ENCODE data around the gene UBE3B. TPM values are rescaled to one million over a fixed set of nuclear protein-coding genes. Genes with fewer than 3 reads are reported as not detected.

Gene UBE3B
- polyA plus RNA-seq, 3 donors: 29.7 to 40.1 (median 38.5) TPM

DNA sequence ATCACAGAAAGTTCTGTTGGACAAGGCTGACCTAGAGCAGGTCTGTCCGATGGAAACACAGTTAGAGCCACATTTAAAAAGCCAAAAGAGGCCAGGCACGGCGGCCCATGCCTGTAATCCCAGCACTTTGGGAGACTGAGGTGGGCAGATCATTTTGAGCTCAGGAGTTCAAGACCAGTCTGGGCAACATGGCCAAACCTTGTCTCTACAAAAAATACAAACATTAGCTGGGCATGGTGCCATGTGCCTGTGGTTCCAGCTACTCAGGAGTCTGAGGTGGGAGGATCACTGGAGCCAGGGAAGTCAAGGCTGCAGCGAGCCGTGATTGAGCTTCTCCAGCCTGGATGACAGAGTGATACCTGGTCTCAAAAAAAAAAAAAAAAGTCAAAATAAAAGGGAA, 14.9 kb downstream of the UBE3B start:
- DNase-seq: no peak

DNA sequence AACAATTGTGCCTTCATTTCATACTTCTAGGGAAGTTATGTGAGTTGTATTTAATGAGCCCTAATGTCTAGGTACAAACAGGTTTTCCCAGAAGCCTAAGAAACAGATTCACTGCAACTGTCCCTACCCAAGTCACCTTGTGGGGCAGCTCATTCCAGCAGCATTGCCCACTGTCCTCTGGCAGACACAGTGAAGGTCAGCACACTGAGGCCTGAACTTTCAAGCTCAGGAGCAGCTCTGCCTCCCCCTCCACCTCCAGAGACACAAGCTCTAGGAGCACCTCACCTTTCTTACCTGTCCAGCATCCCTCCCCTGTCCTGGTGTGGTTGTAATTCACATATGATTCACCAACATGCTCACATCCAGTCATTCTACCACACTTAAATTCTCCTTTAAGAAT, 15.7 kb downstream of the UBE3B start:
- no peak for DNase-seq

DNA sequence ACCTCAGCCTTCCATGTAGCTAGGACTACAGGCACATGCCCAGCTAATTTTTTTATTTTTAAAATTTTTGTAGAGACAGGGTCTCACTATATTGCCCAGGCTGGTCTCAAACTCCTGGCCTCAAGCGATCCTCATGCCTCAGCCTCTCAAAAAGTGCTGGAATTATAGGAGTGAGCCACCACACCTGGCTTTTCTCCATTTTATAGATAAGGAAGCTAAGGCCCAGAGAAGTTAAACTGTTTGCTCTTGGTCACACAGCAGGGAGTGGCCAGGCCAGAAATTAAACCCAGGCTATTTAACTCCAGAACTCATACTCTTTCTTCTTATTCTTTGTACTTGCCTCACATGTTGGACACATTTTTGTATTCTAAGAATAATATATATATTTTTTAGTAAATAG, 16.5 kb downstream of the UBE3B start:
- no peak for DNase-seq

DNA sequence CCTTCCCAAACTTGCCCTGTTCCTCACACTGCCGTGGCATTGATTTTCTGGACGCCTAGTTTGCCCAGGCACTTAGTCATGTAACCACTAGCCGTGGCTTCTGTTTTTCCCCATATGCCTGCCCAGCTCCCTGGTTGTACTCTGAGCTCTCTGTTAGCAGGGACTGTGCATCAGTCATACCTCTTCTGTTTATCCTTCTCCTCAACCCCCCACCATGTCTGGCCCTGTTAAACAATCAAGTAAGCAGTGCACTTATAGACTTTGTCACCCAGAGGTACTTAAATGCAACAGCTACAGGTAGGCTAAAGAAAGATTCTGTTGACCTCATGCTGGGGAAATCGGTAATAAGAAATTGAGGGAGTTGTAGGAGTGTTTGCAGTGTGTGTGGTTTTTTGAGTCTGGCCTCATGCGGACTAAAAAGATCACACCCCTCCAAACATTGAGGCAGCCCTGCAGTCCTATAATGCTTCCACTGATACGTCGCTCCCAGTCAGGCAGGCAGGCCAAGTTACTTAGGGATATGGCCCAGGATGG, 17.0 kb downstream of the UBE3B start:
- DNase-seq: no peak

DNA sequence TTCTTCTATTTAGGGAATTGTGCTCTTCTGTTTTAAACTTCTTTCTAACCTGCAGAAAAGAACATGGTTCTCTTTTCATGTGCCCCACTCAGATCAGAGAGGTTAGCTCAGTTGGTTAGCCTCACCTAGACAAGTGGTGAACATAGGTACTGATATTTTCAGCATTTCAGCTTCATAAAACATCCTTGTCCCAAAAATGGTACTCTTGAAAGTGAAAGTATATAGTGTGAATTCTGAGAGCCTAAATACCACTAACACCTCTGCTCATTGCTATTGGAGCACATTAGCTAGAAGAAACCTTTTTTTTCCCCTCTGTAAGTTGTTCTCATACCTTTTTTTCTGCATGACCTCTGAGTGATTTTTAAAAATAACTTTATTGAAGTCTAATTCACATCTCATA, 17.6 kb downstream of the UBE3B start:
- no peak for DNase-seq

DNA sequence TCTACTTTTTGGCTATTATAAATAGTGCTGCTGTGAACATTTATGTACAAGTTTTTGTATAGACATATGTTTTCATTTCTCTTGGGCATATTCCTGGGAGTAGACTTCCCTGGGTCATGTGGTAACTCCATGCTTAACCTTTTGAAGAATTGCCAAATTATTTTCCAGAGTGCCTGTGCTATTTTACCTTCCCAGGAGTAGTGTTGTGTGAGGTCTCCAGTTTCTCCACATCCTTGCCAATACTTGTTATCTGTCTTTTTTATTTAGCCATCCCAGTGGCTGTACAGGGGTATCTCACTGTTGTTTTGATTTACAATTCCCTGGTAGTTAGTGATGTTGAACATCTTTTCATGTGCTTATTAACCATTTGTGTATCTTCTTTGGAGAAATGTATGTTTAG, 18.9 kb downstream of the UBE3B start:
- no peak for DNase-seq

DNA sequence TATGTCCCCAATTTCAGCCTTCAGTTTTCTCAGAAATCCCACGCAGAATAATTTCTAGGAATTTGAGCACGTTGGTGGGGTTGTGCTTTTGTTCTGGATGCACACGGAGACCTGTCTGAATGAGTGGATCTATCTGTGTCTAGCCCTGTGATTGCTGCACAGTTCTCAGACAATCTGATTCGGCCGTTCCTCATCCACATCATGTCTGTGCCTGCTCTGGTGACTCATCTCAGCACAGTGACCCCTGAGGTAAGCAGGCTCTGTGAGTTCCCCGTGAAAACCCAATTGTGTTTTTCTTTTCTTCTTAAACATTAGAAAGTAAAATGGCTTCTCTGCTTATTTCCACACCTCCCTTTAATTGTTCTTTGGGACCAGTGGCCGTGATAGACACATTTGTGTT, 20.2 kb downstream of the UBE3B start:
- no peak for DNase-seq

DNA sequence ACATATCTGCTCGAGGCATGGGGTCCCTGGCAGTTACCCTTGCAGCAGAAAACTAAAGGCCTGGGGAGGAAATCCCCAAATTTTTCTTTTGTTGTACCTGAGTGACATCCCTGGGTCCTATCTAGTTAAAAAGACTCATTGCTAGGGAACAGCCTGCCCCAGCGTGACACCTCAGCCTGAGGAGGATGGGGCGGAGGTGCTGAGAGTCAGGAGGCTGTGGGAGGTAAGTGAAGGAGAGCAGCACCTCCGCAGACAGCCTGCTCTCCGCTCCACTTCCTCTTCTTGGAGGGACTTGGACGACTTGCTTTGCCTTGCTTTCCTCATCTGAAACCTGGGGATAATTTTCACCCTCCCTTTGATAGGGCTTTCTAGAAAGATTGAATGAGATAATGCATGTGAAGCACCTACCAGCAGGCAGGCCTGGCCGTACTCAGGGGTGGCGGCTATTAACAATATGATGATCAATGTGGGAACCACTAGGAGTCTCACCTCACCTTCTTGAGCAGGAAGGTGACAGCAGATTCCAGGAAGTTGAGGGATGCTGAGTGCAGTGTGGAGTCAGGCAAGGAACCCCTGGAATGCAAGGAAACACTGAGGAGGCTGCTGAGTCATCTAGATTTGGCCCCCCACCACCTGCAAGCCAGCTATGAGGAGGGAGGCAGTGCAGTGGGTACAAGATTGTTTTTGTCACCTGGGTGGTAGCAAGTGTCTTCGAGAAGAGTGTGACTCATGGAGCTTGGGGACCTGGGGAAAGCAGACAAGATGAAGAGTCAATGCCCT, 23.2 kb downstream of the UBE3B start:
- DNase-seq: no peak

DNA sequence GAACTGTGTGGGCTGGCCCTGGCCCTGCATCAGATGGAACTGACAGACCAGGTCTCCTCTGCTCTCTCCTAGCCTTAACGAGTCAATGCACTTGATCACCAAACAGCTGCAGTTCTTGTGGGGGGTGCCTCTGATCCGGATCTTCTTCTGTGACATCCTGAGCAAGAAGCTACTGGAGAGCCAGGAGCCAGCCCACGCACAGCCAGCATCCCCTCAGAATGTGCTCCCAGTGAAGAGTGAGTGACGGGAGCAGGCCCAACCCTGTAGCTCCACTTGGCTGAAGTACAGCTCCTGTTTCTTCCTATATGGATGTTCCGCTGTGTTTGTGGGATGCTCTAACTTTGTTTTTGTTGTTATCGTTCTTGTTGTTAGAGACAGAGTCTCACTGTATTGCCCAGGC, 23.9 kb downstream of the UBE3B start:
- no peak for DNase-seq

DNA sequence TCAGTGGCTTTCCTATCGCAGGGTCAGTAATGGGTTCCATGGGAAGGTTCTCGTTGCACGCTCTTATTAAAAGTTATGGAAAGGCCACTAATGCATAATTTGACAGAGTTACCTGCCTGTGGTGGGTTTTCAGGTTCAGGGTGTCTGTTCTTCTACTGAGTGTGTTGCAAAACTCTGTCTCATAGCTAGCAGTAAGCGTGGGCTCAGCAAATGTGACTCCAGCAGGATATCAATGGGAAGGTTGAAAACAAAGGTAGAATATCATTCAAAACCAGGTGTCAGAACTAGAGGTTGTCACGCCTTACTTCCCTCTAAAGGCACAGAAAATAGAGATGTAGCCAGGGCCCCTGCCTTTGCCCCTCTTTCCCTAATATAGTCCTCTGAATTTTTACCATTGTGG, 24.9 kb downstream of the UBE3B start:
- no peak for DNase-seq

DNA sequence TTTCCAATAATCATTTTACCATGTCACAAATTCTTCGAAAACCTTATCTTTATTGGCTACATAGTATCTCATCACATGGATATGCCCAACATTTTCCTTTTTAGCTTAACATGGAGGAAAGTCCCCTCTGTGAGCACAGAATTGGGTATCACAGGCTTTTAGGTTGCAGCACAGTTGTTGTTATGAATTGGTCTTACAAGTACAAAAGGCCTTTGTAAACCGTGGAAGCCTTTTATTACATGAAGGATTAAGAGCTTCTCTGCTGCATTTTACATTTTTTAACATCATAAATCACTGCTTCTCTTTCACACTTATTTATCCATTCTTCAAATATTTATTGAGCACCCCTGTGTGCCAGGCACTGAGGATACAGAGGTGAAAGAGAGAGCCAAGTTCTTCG, 26.2 kb downstream of the UBE3B start:
- DNase-seq: no peak

DNA sequence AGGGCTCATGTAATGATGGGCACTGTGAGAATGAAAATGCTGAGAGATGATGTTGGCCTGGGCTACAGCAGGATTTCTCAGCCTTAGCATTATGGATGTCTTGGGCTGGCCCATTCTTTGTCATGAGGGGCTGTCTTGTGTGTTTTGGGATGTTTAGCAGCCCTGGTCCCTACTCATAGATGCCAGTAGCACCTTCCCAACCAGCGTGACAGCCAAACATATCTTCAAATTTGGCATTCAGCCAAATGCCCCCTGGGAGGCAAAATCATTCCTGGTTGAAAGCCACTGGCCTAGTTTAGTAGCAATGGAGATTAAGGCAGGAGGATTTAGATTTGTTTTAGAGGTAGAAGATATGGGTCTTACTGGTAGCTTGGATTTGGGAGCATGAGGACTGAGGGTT, 26.6 kb downstream of the UBE3B start:
- no peak for DNase-seq

DNA sequence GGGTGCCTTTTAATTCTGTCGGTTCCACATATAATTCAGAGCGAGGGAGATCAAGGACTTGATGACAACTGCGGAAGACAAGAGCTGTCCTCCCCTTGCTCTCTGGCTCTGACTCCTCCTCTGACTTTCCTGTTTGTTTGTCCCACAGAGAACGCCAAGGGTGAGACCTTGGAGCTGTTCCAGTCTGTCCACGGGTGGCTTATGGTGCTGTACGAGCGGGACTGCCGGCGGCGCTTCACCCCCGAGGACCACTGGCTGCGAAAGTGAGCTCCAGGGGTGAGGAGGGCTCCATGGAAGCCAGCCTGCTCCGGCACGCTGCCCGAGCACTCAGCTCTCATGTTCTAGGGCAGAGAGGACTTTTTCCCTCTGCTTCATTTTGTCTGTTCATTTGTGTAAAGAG, 32.8 kb downstream of the UBE3B start:
- DNase-seq: no peak

DNA sequence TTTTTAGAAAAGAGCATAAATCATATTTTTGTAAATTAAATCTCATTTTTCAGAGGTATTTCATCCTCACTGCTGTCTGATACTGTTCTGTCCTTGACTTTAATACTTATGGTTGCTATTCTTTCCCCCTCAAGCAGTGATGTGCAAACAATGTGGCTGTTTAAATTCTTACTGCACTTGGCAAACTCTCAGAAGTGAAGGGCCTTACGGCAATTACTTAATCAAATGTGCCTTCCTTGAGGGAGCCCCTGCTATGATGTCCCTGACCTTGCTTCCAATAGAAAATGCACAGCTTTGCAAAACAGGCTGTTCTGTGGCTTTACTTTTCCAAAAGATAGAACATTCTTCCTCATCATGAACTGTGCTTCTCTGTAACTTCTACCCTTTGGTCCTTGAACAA, 35.2 kb downstream of the UBE3B start:
- no peak for DNase-seq

DNA sequence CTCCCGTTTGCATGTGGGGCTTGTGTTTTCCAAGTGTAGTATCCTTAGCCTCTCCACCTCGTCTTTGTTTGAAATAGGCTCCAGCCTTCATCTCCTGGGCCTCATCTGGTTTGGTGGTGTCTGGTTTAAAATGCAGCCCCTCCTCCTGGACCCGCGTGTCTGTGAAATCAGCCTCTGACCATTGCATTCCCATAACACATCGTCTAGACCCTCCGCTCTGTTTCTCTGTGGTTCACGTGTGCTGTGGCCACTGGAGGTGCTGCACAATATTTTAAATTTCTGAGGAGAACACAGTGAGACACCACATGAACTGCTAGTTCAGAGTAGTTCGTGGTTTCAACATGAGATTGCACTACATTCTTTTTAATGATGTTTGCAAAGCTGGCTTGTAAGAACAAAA, 35.6 kb downstream of the UBE3B start:
- DNase-seq: no peak

DNA sequence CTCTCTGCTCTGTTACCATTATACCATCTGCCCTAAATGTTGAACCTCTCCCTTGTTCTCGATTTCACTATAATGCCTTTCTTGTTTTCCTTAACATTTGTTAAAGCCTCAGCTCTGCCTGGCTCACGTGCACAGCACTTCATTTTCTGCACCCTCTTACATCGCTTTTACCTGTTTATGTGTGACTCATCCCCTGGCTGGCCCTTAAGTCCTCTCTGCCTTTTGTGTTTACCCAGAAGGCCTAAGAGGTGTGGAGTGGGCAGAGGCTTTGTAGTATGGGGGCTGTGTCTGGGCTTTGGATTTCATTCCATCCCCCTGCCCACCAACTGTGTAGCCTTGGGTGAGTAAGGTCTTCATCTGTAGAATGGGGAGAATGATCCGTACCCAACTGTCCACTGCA, 36.5 kb downstream of the UBE3B start:
- no peak for DNase-seq

DNA sequence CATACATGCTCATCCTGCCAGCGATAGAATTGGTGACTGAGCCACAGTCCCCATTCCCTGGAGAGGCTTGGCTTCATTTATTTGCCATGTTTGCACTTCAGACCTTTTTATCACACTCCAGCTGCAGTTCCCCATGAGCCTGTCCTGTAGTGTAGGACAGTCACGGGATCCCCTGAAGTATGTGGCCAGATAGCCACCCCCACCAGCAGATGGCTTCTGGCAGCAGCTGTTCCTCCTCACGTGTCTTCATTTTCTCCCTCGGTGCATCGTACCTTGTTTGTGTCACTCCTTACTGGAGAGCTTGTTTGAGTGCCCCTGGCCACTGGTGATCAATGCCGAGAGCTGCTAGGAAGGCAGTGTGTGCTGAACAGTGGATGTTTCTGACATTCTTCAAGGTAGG, 40.2 kb downstream of the UBE3B start:
- no peak for DNase-seq

DNA sequence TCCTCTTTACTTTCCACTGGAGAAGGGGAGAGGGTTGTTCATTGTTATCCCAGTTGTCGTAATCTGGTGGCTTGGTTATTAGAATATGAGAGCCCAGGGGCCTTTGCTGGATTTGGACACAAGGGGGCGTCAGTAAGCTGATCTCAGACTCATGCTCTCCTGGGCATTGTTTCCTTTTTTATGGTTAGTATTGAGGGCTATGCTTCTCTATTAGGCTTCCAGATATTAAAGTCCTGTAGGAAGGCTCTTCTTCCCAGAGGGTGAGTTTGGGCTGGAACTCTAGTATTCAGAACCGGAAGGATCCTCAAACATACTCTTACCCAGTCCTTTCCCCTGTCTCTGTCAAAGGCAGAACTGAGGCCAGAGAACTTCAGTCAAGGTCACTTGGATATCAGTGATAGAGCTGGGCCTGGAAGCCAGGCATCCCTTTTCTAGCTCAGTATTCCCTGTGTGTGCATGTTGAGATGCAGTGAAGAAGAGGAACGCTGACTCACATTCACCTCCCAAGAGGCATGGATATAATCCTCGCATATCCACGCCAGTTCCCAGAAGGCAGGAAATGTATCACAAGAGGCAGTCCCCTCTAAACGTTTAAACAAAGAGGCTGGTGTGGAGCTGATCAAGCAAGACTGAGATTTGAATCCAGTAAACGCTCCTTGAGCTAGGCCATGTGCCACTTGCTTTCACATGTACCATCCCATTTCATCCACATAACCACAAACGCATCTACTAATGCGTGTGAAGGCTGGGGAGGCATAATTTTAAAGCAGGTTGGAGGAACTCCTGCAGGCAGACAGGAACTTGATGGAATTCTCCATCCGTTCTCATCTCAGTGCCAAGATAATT, 41.6 kb downstream of the UBE3B start:
- peak; percentile 64 for DNase-seq

DNA sequence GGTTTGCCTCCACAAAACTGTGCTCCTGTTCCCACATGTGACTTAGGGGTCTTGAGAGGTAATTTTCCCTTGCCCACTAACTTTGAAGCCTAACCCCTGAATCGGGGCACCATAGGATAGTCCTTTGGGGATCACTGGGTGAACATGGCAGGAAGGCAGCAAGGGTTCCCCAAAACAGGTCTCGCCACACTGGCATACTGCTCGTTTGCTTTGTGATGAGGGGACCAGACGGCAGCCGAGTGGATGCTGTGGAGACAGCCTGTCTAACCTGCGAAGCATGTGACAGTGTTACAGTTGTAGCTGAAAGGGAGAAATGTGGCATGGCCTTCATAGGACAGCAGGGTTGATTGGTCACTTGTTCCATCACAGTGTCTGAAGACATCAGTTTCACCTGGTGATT, 42.4 kb downstream of the UBE3B start:
- DNase-seq: no peak

DNA sequence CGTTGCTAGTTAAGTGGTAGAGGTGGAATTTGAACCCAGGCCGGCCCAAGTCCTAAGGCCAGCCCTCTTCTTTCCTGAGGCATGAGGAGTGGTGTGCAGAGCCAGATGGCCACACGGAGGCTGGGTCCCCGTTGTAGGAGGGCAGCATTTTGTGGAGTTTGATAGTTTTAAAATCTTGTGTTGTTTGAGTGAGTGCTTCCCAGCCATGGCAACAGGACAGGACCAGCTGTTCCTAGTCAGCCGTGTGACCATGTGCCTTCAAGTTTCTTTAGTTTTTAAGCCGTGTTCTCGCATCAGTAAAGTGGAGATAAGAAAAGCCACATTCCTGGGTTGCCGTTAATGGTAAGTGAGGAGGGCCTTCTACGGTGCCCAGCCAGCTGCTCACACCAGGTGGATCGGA, 44.4 kb downstream of the UBE3B start:
- DNase-seq: peak; percentile 34

DNA sequence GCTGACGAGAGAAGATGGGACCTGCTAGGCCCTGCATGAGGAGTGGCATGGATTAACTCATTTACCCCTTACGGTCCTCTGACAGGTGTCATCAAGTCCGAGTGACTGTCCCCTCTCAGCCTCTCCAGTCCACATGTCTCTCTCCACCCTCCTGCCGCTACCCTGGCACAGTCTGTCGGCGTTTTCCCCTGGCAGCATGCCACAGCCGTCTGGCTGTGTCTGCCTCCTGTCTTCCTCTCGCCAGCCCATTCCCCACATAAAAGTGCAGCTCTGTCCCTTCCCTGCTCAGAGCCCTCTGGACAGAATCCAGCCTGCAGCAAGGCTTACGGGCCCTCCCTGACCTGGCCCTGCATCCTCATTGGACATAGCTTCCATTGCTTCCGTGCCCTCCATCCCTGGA, 45.6 kb downstream of the UBE3B start:
- no peak for DNase-seq

DNA sequence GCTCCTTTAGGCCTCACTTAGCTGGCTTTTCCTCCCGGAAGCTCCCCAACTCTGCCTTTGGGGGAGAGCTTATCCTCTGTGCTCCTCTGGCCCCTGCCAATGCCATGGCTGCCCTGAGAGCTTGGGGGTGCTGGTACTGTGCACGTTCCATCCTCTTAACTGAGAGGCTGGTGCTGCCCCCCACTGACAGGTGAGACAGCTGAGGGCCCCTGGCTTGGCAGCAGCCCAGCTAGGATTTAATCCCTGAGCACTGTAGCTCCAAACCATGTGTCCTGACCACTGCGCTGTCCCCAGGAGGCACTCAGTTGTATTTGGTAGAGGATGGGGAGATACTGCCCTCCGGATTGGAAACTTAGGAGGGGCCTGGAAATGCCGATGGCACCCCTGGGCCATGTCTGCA, 46.1 kb downstream of the UBE3B start:
- DNase-seq: no peak

Measured in renal pelvis (tissue), 4 donors.